ENCODE results near the gene PPIE.
"Not testable (repeated sequence)": the region's sequence is repeated elsewhere in the genome, so short reads cannot be mapped to it uniquely, and the experiment has no call there.

Gene PPIE

DNA sequence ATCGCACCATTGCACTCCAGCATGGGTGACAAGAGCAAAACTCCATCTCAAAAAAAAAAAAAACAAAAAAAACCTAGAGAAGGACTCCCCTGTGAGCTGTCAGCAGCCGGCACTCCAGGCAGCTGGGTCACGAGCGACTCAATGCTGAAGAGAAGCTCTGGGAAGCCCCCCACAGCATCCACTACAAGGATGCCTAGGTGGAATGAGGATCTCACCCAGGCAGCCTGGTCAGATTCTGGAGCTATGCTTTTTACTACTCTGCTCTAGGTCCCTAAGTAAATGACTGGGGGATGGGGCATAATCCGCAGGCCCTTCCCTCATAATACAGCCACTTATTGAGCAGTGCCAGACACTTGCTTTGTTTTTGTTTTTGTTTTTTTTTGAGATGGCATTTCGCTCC is 43.4 kb downstream of the PPIE start:
- no peak overlapping the region for H2AFZ ChIP-seq (ENCODE audit: low read depth, low read length, severe bottlenecking)
- H4K20me1 ChIP-seq (ENCODE audit: low read depth, low read length): no peaks in the 10 kb centered on the region
- no peaks in the 10 kb centered on the region for H3K27me3 ChIP-seq (ENCODE audit: low read length)
- TF ChIP-seq, protein P1, sequence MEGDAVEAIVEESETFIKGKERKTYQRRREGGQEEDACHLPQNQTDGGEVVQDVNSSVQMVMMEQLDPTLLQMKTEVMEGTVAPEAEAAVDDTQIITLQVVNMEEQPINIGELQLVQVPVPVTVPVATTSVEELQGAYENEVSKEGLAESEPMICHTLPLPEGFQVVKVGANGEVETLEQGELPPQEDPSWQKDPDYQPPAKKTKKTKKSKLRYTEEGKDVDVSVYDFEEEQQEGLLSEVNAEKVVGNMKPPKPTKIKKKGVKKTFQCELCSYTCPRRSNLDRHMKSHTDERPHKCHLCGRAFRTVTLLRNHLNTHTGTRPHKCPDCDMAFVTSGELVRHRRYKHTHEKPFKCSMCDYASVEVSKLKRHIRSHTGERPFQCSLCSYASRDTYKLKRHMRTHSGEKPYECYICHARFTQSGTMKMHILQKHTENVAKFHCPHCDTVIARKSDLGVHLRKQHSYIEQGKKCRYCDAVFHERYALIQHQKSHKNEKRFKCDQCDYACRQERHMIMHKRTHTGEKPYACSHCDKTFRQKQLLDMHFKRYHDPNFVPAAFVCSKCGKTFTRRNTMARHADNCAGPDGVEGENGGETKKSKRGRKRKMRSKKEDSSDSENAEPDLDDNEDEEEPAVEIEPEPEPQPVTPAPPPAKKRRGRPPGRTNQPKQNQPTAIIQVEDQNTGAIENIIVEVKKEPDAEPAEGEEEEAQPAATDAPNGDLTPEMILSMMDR (IDR thresholded peaks at IDR 0.05; ENCODE audit: insufficient read depth, low read length, poor library complexity, severe bottlenecking): no peak
- TF ChIP-seq EZH2phosphoT487 (conservative IDR thresholded peaks at IDR 0.05; ENCODE audit: low read length): no peak
- no peak overlapping the region for H3K27ac ChIP-seq (ENCODE audit: low read depth, low read length)
- no peaks in the 10 kb centered on the region for H3K79me2 ChIP-seq (ENCODE audit: insufficient read depth, low read length)
- no peaks in the 10 kb centered on the region for H3K36me3 ChIP-seq (ENCODE audit: low read length)
- 0 out of 2 replicates have a peak, but pooled peaks cover under 1% of the 10 kb centered on the region for H3F3A ChIP-seq (ENCODE audit: insufficient read depth)
- H3K4me3 ChIP-seq (ENCODE audit: insufficient read depth, low read length, poor library complexity, severe bottlenecking): no peak overlapping the region
- no peaks in the 10 kb centered on the region for H3K9me3 ChIP-seq (ENCODE audit: insufficient read depth, low read length)
- no peaks in the 10 kb centered on the region for H3K9me2 ChIP-seq (replicated peaks; ENCODE audit: insufficient read depth, low read length)
- no peak overlapping the region for H3K4me2 ChIP-seq (ENCODE audit: low read depth, low read length, poor library complexity, severe bottlenecking)
- H3K9ac ChIP-seq (ENCODE audit: low read length): no peak overlapping the region

DNA sequence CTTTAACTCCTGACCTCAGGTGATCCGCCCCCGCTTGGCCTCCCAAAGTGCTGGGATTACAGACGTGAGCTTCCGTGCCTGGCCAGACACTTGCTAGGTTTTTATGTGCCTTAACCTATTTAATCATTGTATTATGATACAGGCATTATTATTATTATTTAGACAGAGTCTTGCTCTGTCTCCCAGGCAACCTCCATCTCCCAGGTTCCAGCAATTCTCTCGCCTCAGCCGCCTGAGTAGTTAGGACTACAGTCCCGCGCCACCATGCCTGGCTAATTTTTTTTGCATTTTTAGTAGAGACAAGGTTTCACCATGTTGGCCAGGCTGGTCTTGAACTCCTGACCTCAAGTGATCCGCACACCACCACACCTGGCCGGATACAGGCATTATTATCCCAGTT is 44.0 kb downstream of the PPIE start:
- H3K36me3 ChIP-seq (ENCODE audit: low read length); H3K4me2 ChIP-seq (ENCODE audit: low read depth, low read length, poor library complexity, severe bottlenecking); H3K9me3 ChIP-seq (ENCODE audit: insufficient read depth, low read length); H3K9me2 ChIP-seq (replicated peaks; ENCODE audit: insufficient read depth, low read length); H2AFZ ChIP-seq (ENCODE audit: low read depth, low read length, severe bottlenecking); H3K27ac ChIP-seq (ENCODE audit: low read depth, low read length); H3K4me3 ChIP-seq (ENCODE audit: insufficient read depth, low read length, poor library complexity, severe bottlenecking); H3K27me3 ChIP-seq (ENCODE audit: low read length); H3F3A ChIP-seq (ENCODE audit: insufficient read depth); H4K20me1 ChIP-seq (ENCODE audit: low read depth, low read length); H3K79me2 ChIP-seq (ENCODE audit: insufficient read depth, low read length); H3K9ac ChIP-seq (ENCODE audit: low read length): not testable (repeated sequence)

DNA sequence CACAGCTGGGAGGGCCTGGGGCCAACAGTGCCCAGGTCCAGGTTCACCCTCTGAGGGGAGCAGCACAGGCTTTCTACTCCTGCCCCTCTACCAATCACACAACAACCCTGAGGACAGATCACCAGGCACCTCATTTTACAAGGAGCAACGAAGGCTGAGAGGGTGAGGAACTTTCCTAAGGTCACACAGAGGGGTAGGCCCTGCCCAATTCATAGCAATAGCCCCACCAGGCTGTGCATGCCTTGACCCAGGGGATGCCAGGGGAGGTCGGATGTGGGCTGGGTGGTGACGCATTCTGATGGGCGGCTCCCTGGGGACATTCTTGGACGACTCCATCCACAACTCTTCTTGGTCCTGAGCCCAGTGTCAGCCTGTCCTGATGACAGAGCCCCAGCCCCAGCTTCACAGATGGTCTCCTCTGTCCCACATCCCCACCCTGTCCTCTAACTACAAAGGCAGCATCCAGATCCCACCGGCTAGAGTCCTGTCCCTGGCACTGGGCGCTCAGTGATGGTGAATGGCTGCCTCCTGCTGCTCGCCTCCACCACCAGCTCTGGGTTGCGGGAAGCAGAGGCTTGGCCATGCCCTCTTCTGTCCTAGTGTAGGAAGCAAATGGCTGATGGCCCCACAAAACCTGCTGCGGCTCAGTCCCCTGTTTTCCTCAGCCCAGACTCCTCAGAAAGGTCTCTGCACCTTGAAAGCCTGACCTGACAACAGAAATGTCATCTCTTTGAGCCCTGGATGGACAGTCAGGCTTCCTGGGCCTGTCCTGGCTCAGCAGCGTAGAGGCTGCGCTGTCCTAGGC is 47.8 kb downstream of the PPIE start:
- not testable (repeated sequence) for H3K79me2 ChIP-seq (ENCODE audit: insufficient read depth, low read length); H3K36me3 ChIP-seq (ENCODE audit: low read length); H3F3A ChIP-seq (ENCODE audit: insufficient read depth); H3K9me2 ChIP-seq (replicated peaks; ENCODE audit: insufficient read depth, low read length); H3K27ac ChIP-seq (ENCODE audit: low read depth, low read length); H4K20me1 ChIP-seq (ENCODE audit: low read depth, low read length); H3K9me3 ChIP-seq (ENCODE audit: insufficient read depth, low read length); H3K9ac ChIP-seq (ENCODE audit: low read length); H2AFZ ChIP-seq (ENCODE audit: low read depth, low read length, severe bottlenecking); H3K4me3 ChIP-seq (ENCODE audit: insufficient read depth, low read length, poor library complexity, severe bottlenecking); H3K4me2 ChIP-seq (ENCODE audit: low read depth, low read length, poor library complexity, severe bottlenecking); H3K27me3 ChIP-seq (ENCODE audit: low read length)

DNA sequence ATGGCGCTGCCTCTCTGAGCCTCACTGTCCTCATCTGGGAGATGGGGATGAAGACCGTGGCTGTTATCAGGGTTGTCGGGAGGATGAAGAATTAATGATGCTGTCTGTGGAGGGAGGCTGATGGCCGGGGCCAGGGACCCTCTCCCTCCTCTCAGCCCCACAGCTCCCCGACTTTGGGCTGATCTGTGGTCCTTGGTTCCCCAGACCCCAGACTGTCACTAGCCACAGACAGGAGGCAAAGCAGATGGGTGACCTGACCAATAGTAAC is 48.4 kb downstream of the PPIE start:
- H3K36me3 ChIP-seq (ENCODE audit: low read length); H4K20me1 ChIP-seq (ENCODE audit: low read depth, low read length); H3K9me3 ChIP-seq (ENCODE audit: insufficient read depth, low read length); H3K4me3 ChIP-seq (ENCODE audit: insufficient read depth, low read length, poor library complexity, severe bottlenecking); H3K9ac ChIP-seq (ENCODE audit: low read length); H3K4me2 ChIP-seq (ENCODE audit: low read depth, low read length, poor library complexity, severe bottlenecking); H3K79me2 ChIP-seq (ENCODE audit: insufficient read depth, low read length); H3F3A ChIP-seq (ENCODE audit: insufficient read depth); H3K27me3 ChIP-seq (ENCODE audit: low read length); H3K27ac ChIP-seq (ENCODE audit: low read depth, low read length); H3K9me2 ChIP-seq (replicated peaks; ENCODE audit: insufficient read depth, low read length); H2AFZ ChIP-seq (ENCODE audit: low read depth, low read length, severe bottlenecking): not testable (repeated sequence)

DNA sequence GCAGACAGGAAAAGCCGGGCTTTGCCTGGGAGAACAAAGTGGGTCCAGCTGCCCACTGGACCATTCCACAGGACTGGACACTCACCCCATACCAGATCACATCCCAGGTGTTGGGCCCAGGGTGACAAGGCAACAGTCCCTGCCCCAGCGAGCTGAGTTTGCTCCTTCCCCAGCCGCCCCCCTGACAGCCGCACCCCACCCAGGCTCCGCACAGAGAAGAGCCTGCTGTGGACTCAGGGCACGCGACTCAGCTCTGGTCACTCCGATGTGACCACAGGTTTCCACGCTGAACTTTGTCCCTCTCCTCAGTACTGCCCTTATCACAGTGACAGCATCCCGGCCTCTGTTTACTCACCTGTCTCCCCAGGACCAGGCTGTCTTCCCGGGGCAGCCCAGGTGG is 48.8 kb downstream of the PPIE start:
- Histone ChIP-seq H4K20me1 (ENCODE audit: low read depth, low read length) (no peaks in the 10 kb centered on the region), H3K36me3 (ENCODE audit: low read length) (no peaks in the 10 kb centered on the region), H3K79me2 (ENCODE audit: insufficient read depth, low read length) (no peaks in the 10 kb centered on the region), H2AFZ (ENCODE audit: low read depth, low read length, severe bottlenecking) (no peak overlapping the region), H3K27ac (ENCODE audit: low read depth, low read length) (no peak overlapping the region), H3K4me2 (ENCODE audit: low read depth, low read length, poor library complexity, severe bottlenecking) (no peak overlapping the region), H3K9me2 (replicated peaks; ENCODE audit: insufficient read depth, low read length) (no peaks in the 10 kb centered on the region), H3K4me3 (ENCODE audit: insufficient read depth, low read length, poor library complexity, severe bottlenecking) (no peak overlapping the region), H3K27me3 (ENCODE audit: low read length) (no peaks in the 10 kb centered on the region), H3K9me3 (ENCODE audit: insufficient read depth, low read length) (no peaks in the 10 kb centered on the region), H3K9ac (ENCODE audit: low read length) (no peak overlapping the region), H3F3A (ENCODE audit: insufficient read depth) (no peaks in the 10 kb centered on the region)
- TF ChIP-seq, protein P1 (IDR thresholded peaks at IDR 0.05; ENCODE audit: insufficient read depth, low read length, poor library complexity, severe bottlenecking): no peak
- TF ChIP-seq EZH2phosphoT487 (conservative IDR thresholded peaks at IDR 0.05; ENCODE audit: low read length): no peak

DNA sequence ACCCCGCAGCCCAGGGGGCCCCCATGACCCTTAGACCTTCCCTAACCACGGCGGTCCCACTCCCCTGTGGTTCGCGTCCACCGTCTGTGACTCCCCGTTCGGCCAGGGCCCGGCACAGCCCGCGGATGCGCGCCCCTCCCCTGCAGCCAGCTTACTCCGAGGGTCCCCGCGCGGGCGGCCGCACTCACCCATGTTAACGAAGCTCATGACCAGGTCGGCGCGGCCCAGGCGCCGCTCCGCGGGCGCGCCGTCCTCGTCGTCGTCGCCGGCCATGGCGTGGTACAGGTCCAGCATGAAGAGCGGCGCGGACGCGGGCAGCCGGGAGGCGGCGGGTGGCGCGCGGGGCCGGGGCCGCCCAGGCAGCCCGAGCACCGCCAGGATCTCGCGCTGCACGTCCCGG is 49.3 kb downstream of the PPIE start:
- not testable (repeated sequence) for H3K36me3 ChIP-seq (ENCODE audit: low read length); H3K9ac ChIP-seq (ENCODE audit: low read length); H4K20me1 ChIP-seq (ENCODE audit: low read depth, low read length); H2AFZ ChIP-seq (ENCODE audit: low read depth, low read length, severe bottlenecking); H3K27me3 ChIP-seq (ENCODE audit: low read length); H3K4me3 ChIP-seq (ENCODE audit: insufficient read depth, low read length, poor library complexity, severe bottlenecking); H3K27ac ChIP-seq (ENCODE audit: low read depth, low read length); H3K9me3 ChIP-seq (ENCODE audit: insufficient read depth, low read length); H3F3A ChIP-seq (ENCODE audit: insufficient read depth); H3K4me2 ChIP-seq (ENCODE audit: low read depth, low read length, poor library complexity, severe bottlenecking); H3K79me2 ChIP-seq (ENCODE audit: insufficient read depth, low read length); H3K9me2 ChIP-seq (replicated peaks; ENCODE audit: insufficient read depth, low read length)
